Neural crest cell (in vitro differentiated cells): ENCODE results near the gene VDR. TPM values are rescaled to one million over a fixed set of nuclear protein-coding genes. Genes with fewer than 3 reads are reported as not detected.

Experiments
- DNase-seq: peaks from one replicate; pipeline ENCODE4 v3.0.0; 2021; ENCODE audit warnings: low read depth, mixed read lengths, low spot score
- H3K27ac Mint-ChIP-seq: one replicate; pipeline ENCODE4 v1.8.0; 2021; ENCODE audit warnings: mild to moderate bottlenecking, mixed read lengths; ENCODE audit not compliant: unreplicated experiment
- H3K27me3 Mint-ChIP-seq: 2 replicates; pipeline ENCODE4 v1.8.0; 2021; ENCODE audit warnings: low read depth, mild to moderate bottlenecking, mixed read lengths
- H3K36me3 Mint-ChIP-seq: 2 replicates; pipeline ENCODE4 v1.8.0; 2021; ENCODE audit warnings: low read depth, mild to moderate bottlenecking, mixed read lengths
- H3K4me1 Mint-ChIP-seq: 2 replicates; pipeline ENCODE4 v1.8.0; 2021; ENCODE audit warnings: mixed read lengths
- H3K4me3 Mint-ChIP-seq: one replicate; pipeline ENCODE4 v1.8.0; 2021; ENCODE audit warnings: mild to moderate bottlenecking, mixed read lengths
- H3K9me3 Mint-ChIP-seq: 2 replicates; pipeline ENCODE4 v1.8.0; 2021; ENCODE audit warnings: mixed read lengths
- total RNA-seq: library from RNA; stranded (reverse); gene quantifications from 2 replicates; pipeline ENCODE4 v1.2.1, GENCODE V29; 2021
- TF ChIP-seq, protein P1 (sequence below): fragments of 200-600 bp; sonication (generic); conservative IDR thresholded peaks from 2 replicates; pipeline ENCODE4 v1.5.0; 2021; ENCODE audit warnings: antibody characterized with exemption, mild to moderate bottlenecking

The VDR gene
- total RNA-seq, 1 donor from 2014 or later = not detected

DNA sequence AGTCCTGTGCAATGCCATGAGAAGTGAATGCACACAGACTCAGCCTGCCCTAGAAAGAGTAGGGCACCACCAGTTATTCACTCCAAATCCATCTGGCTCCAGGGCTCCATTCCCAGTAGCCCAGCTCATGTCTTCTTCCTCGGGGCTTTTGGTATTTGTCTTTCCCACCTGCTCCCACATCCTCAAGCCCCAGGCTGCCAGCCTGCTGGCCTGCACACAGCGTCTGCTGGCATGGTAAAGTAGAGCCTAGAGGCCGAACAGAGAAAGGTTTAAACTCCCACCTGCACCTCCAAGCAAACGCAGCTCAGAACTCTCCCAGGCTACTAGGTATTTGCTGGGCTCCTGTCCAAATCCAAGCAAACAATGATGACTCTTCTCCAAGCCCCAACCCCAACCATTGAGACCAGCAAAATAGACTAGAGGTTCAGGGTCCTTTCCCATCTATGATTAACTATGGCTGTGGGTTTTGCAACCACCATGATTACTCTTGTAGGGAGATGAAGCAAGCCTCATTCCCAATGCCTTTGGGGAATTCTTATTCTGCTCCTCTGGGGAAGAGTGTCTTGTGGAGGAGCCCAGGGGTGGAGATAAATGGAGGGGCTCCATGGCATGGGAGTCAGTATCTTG lies 5.2 kb upstream of the VDR start:
- peaks cover 4% of the 10 kb centered on the region for H3K9me3 Mint-ChIP-seq
- H3K27me3 Mint-ChIP-seq = peaks cover 79% of the 10 kb centered on the region
- DNase-seq = no peak
- H3K27ac Mint-ChIP-seq = no peak overlapping the region
- H3K4me3 Mint-ChIP-seq = no peak overlapping the region
- peaks cover 2% of the 10 kb centered on the region for H3K4me1 Mint-ChIP-seq
- H3K36me3 Mint-ChIP-seq = no peaks in the 10 kb centered on the region
- TF ChIP-seq, protein P1, sequence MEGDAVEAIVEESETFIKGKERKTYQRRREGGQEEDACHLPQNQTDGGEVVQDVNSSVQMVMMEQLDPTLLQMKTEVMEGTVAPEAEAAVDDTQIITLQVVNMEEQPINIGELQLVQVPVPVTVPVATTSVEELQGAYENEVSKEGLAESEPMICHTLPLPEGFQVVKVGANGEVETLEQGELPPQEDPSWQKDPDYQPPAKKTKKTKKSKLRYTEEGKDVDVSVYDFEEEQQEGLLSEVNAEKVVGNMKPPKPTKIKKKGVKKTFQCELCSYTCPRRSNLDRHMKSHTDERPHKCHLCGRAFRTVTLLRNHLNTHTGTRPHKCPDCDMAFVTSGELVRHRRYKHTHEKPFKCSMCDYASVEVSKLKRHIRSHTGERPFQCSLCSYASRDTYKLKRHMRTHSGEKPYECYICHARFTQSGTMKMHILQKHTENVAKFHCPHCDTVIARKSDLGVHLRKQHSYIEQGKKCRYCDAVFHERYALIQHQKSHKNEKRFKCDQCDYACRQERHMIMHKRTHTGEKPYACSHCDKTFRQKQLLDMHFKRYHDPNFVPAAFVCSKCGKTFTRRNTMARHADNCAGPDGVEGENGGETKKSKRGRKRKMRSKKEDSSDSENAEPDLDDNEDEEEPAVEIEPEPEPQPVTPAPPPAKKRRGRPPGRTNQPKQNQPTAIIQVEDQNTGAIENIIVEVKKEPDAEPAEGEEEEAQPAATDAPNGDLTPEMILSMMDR = no peak

DNA sequence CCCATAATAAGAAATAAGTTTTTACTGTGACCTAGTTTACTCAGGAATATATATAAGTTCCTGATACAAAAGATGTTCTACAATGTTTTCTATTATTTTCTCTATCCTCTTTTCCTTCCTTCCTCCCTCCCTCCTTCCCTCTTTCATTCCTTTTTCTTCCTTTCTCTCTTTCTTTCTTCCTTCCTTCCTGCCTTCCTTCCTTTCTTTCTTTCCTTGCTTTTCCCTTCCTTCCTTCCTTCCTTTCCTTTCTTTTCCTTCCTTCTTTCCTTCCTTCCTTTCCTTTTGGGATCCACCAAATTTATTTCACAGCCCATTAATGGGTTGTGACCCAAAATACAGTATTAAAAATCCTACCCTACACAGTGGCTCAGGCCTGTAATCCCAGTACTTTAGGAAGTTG lies 3.9 kb upstream of the VDR start:
- H3K27ac Mint-ChIP-seq = no peak overlapping the region
- H3K36me3 Mint-ChIP-seq = no peaks in the 10 kb centered on the region
- no peak overlapping the region for H3K4me3 Mint-ChIP-seq
- peaks cover 9% of the 10 kb centered on the region for H3K4me1 Mint-ChIP-seq
- no peak for DNase-seq
- H3K9me3 Mint-ChIP-seq = no peaks in the 10 kb centered on the region
- TF ChIP-seq, protein P1 = no peak
- peaks cover 85% of the 10 kb centered on the region for H3K27me3 Mint-ChIP-seq

DNA sequence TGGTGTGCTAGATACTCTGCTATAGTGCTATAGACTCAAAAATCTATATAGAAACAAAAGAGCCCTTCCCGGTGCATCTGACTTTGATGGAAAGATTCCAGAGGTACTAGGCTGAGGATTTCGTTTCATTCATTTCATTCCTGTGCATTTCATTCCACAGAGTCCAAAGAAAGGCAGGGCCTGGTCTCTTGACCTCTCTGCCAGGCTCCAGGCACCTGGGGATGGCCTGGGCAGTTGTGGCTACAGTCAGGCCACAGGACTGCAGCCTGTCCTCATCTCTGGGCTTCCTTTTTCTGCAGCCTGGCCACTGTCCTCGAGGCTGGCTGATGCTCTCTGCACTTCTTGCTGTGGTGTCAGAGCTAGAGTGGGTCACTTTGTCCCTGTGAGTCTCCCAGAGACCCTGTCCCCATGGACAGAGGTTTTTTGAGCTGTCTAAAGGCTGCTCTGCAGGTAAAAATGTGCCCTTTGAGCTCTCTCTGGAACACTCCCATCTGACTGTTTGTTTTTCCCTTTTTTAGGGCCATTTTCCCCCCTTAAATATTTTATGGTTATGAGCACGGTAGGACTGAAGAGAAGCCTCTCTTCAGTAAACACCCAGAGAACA lies 3.2 kb upstream of the VDR start:
- no peak for DNase-seq
- no peak overlapping the region for H3K27ac Mint-ChIP-seq
- H3K4me3 Mint-ChIP-seq = no peak overlapping the region
- peaks cover 9% of the 10 kb centered on the region for H3K4me1 Mint-ChIP-seq
- H3K36me3 Mint-ChIP-seq = no peaks in the 10 kb centered on the region
- TF ChIP-seq, protein P1 = no peak
- peaks cover 86% of the 10 kb centered on the region for H3K27me3 Mint-ChIP-seq
- H3K9me3 Mint-ChIP-seq = no peaks in the 10 kb centered on the region

DNA sequence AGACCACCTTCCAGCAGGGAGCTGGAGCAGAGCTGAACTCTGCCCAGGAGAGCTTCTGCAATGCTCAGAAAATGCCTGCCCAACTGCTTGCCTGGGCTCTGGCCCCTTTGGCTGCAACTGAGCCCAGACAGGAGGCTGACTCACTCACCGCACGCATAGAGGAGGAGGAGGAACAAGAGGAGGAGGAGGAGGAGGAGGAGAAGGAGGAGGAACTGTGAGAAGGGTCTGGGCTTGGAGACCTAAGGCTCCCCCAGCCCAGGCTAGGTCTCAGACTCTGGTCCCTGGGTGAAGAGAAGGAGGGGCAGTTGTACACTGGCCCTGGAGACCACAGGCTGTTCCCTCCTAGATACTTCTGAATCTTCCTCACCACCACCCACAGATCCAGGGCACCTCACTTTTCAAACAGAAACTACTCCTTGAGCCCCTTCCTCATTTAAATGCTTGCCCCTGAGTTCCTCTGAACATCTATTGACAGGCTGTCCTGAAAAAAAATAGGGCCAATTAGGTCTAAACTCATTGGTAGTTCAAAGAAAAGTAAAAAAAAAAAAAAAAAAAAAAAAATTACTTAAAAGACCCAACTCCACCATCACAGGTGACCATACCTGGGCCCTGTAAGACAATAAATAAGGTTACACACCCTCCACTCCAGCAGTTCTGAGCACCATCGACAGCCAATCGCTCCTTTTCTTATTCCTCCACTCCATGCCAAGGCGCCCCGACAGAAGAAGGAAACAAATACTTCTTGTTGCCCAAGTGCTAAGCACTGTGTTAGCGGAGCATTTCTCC lies 674 bp downstream of the VDR start:
- DNase-seq = no peak
- Mint-ChIP-seq H3K27ac (no peak overlapping the region), H3K36me3 (no peaks in the 10 kb centered on the region), H3K27me3 (peaks cover 92% of the 10 kb centered on the region), H3K9me3 (no peaks in the 10 kb centered on the region), H3K4me1 (peaks cover 9% of the 10 kb centered on the region), H3K4me3 (peak overlapping the region; percentile 86)
- TF ChIP-seq, protein P1 = no peak

DNA sequence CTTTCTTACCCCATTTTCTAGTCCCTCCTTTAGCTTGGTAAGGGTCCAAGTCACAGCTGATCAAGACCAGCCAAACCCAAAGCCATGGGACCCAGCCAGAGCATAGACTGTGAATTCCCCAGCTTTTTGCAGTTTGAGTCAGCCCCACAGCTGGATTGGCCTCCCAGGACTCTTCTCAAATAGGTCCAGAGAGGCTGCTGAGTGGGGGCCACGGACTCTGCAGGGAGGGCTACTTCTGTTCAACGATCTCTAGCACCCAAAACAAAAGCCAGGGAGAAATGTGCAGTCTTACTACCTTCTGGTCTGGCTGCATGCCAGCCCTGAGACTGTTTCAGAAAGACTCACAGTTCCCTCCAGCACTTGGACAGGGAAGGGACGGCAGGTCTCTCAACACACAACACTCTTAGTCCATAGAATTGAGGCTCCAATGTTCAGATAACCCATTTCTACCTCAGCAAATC lies 1.6 kb downstream of the VDR start:
- Mint-ChIP-seq H3K27me3 (peaks cover 89% of the 10 kb centered on the region), H3K4me3 (peak overlapping the region; percentile 48), H3K27ac (no peak overlapping the region), H3K9me3 (no peaks in the 10 kb centered on the region), H3K36me3 (no peaks in the 10 kb centered on the region), H3K4me1 (peaks cover 9% of the 10 kb centered on the region)
- TF ChIP-seq, protein P1 = no peak
- DNase-seq = no peak
